ENCODE measurements around the gene RIMS4.

The RIMS4 gene

GRCh38 chr20:44761423-44761822 lies 48.9 kb downstream of the RIMS4 start:
- H3K4me1 ChIP-seq (ENCODE audit: insufficient read depth, low read length), result peaks cover 4% of the 10 kb centered on the region
- H3K27me3 ChIP-seq (ENCODE audit: insufficient read depth, low read length), result no peaks in the 10 kb centered on the region
- H3K4me3 ChIP-seq (ENCODE audit: low read length), result no peak overlapping the region
- no peak overlapping the region for H2AFZ ChIP-seq (ENCODE audit: low read depth, low read length)
- no peaks in the 10 kb centered on the region for H3K36me3 ChIP-seq (ENCODE audit: insufficient read depth, low read length)
- no peaks in the 10 kb centered on the region for H3K9me3 ChIP-seq (ENCODE audit: low read length)

- H3K4me1 ChIP-seq (ENCODE audit: insufficient read depth, low read length), result peaks cover 4% of the 10 kb centered on the region
- H3K27me3 ChIP-seq (ENCODE audit: insufficient read depth, low read length), result no peaks in the 10 kb centered on the region
- no peaks in the 10 kb centered on the region for H3K9me3 ChIP-seq (ENCODE audit: low read length)
- no peak overlapping the region for H2AFZ ChIP-seq (ENCODE audit: low read depth, low read length)
- no peaks in the 10 kb centered on the region for H3K36me3 ChIP-seq (ENCODE audit: insufficient read depth, low read length)
- H3K4me3 ChIP-seq (ENCODE audit: low read length), result no peak overlapping the region
These were observed 50.8 kb downstream of the RIMS4 start for GRCh38 chr20:44759595-44759994.

GRCh38 chr20:44758247-44759101 lies 51.9 kb downstream of the RIMS4 start:
- peaks cover 4% of the 10 kb centered on the region for H3K4me1 ChIP-seq (ENCODE audit: insufficient read depth, low read length)
- H3K36me3 ChIP-seq (ENCODE audit: insufficient read depth, low read length), result no peaks in the 10 kb centered on the region
- no peak overlapping the region for H3K4me3 ChIP-seq (ENCODE audit: low read length)
- H3K27me3 ChIP-seq (ENCODE audit: insufficient read depth, low read length), result no peaks in the 10 kb centered on the region
- H2AFZ ChIP-seq (ENCODE audit: low read depth, low read length), result no peak overlapping the region
- H3K9me3 ChIP-seq (ENCODE audit: low read length), result no peaks in the 10 kb centered on the region

- Histone ChIP-seq H3K9me3 (ENCODE audit: low read length) (no peaks in the 10 kb centered on the region), H2AFZ (ENCODE audit: low read depth, low read length) (no peak overlapping the region), H3K4me3 (ENCODE audit: low read length) (no peak overlapping the region), H3K27me3 (ENCODE audit: insufficient read depth, low read length) (no peaks in the 10 kb centered on the region), H3K36me3 (ENCODE audit: insufficient read depth, low read length) (no peaks in the 10 kb centered on the region), H3K4me1 (ENCODE audit: insufficient read depth, low read length) (no peaks in the 10 kb centered on the region)
These were observed 53.4 kb downstream of the RIMS4 start for GRCh38 chr20:44756956-44757355.

GRCh38 chr20:44756011-44756688 lies 54.2 kb downstream of the RIMS4 start:
- no peak overlapping the region for H3K4me3 ChIP-seq (ENCODE audit: low read length)
- H3K4me1 ChIP-seq (ENCODE audit: insufficient read depth, low read length), result no peaks in the 10 kb centered on the region
- H3K9me3 ChIP-seq (ENCODE audit: low read length), result no peaks in the 10 kb centered on the region
- H2AFZ ChIP-seq (ENCODE audit: low read depth, low read length), result no peak overlapping the region
- no peaks in the 10 kb centered on the region for H3K27me3 ChIP-seq (ENCODE audit: insufficient read depth, low read length)
- no peaks in the 10 kb centered on the region for H3K36me3 ChIP-seq (ENCODE audit: insufficient read depth, low read length)

GRCh38 chr20:44754554-44754953 lies 55.8 kb downstream of the RIMS4 start:
- Histone ChIP-seq H3K4me1 (ENCODE audit: insufficient read depth, low read length) (no peaks in the 10 kb centered on the region), H3K9me3 (ENCODE audit: low read length) (no peaks in the 10 kb centered on the region), H3K4me3 (ENCODE audit: low read length) (no peak overlapping the region), H3K27me3 (ENCODE audit: insufficient read depth, low read length) (no peaks in the 10 kb centered on the region), H3K36me3 (ENCODE audit: insufficient read depth, low read length) (no peaks in the 10 kb centered on the region), H2AFZ (ENCODE audit: low read depth, low read length) (no peak overlapping the region)

GRCh38 chr20:44752099-44752931 lies 58.0 kb downstream of the RIMS4 start:
- H3K4me3 ChIP-seq (ENCODE audit: low read length), result no peak overlapping the region
- H3K9me3 ChIP-seq (ENCODE audit: low read length), result no peaks in the 10 kb centered on the region
- H3K4me1 ChIP-seq (ENCODE audit: insufficient read depth, low read length), result no peaks in the 10 kb centered on the region
- no peak overlapping the region for H2AFZ ChIP-seq (ENCODE audit: low read depth, low read length)
- H3K27me3 ChIP-seq (ENCODE audit: insufficient read depth, low read length), result peaks cover 1% of the 10 kb centered on the region
- H3K36me3 ChIP-seq (ENCODE audit: insufficient read depth, low read length), result no peaks in the 10 kb centered on the region

- no peaks in the 10 kb centered on the region for H3K36me3 ChIP-seq (ENCODE audit: insufficient read depth, low read length)
- no peaks in the 10 kb centered on the region for H3K9me3 ChIP-seq (ENCODE audit: low read length)
- peaks cover 20% of the 10 kb centered on the region for H3K27me3 ChIP-seq (ENCODE audit: insufficient read depth, low read length)
- peaks cover 5% of the 10 kb centered on the region for H3K4me1 ChIP-seq (ENCODE audit: insufficient read depth, low read length)
- no peak overlapping the region for H2AFZ ChIP-seq (ENCODE audit: low read depth, low read length)
- no peak overlapping the region for H3K4me3 ChIP-seq (ENCODE audit: low read length)
These were observed 60.1 kb downstream of the RIMS4 start for GRCh38 chr20:44750081-44750805.

GRCh38 chr20:44748005-44748370 lies 62.4 kb downstream of the RIMS4 start:
- Histone ChIP-seq H3K27me3 (ENCODE audit: insufficient read depth, low read length) (peaks cover 43% of the 10 kb centered on the region), H2AFZ (ENCODE audit: low read depth, low read length) (no peak overlapping the region), H3K4me1 (ENCODE audit: insufficient read depth, low read length) (peaks cover 5% of the 10 kb centered on the region), H3K36me3 (ENCODE audit: insufficient read depth, low read length) (no peaks in the 10 kb centered on the region), H3K9me3 (ENCODE audit: low read length) (no peaks in the 10 kb centered on the region), H3K4me3 (ENCODE audit: low read length) (no peak overlapping the region)

- H3K4me1 ChIP-seq (ENCODE audit: insufficient read depth, low read length), result peaks cover 5% of the 10 kb centered on the region
- no peaks in the 10 kb centered on the region for H3K9me3 ChIP-seq (ENCODE audit: low read length)
- no peak overlapping the region for H2AFZ ChIP-seq (ENCODE audit: low read depth, low read length)
- H3K36me3 ChIP-seq (ENCODE audit: insufficient read depth, low read length), result no peaks in the 10 kb centered on the region
- no peak overlapping the region for H3K4me3 ChIP-seq (ENCODE audit: low read length)
- H3K27me3 ChIP-seq (ENCODE audit: insufficient read depth, low read length), result peaks cover 49% of the 10 kb centered on the region
These were observed 63.0 kb downstream of the RIMS4 start for GRCh38 chr20:44747166-44748004.

GRCh38 chr20:44746367-44747165 lies 63.8 kb downstream of the RIMS4 start:
- Histone ChIP-seq H3K4me3 (ENCODE audit: low read length) (no peak overlapping the region), H3K36me3 (ENCODE audit: insufficient read depth, low read length) (no peaks in the 10 kb centered on the region), H2AFZ (ENCODE audit: low read depth, low read length) (no peak overlapping the region), H3K27me3 (ENCODE audit: insufficient read depth, low read length) (peaks cover 57% of the 10 kb centered on the region), H3K4me1 (ENCODE audit: insufficient read depth, low read length) (peaks cover 5% of the 10 kb centered on the region), H3K9me3 (ENCODE audit: low read length) (no peaks in the 10 kb centered on the region)

Data from neuron (in vitro differentiated cells).